GM12878 (cell line): Measurements from ENCODE around the gene DIP2C. TPM values are rescaled to one million over a fixed set of nuclear protein-coding genes. Genes with fewer than 3 reads are reported as not detected.
"Not testable (repeated sequence)": the region's sequence is repeated elsewhere in the genome, so short reads cannot be mapped to it uniquely, and the experiment has no call there.

Experiments used
- ATAC-seq: fragments of 200-7000 bp; cut with Tn5 transposase; 3 replicates; pipeline ENCODE4 v1.9.1; 2020; ENCODE audit warnings: mild to moderate bottlenecking, moderate library complexity
- BruUV-seq: library from RNA; stranded (reverse); fragments of 400-500 nt; replicated peaks from 2 replicates; lab custom pipeline; 2021; lab: Mats Ljungman, UMichigan
- CTCF ChIA-PET: fragments of 300-600 bp; sonication (Branson Sonifier 250); formaldehyde crosslinking; extraction: SDS; loops from one replicate; lab custom pipeline; 2021; ENCODE audit warnings: inconsistent platforms; lab: Yijun Ruan, JAX
- POLR2A ChIA-PET: fragments of 350-600 bp; formaldehyde crosslinking; extraction: SDS; loops from one replicate; lab custom pipeline; 2021; ENCODE audit warnings: inconsistent platforms; lab: Charles Lee
- RAD21 ChIA-PET: fragments of 300-600 bp; sonication (Branson Sonifier 250); formaldehyde crosslinking; loops from one replicate; lab custom pipeline; 2023; ENCODE audit warnings: antibody characterized with exemption; ENCODE audit not compliant: unreplicated experiment; lab: Charles Lee
- SMC1A ChIA-PET: fragments of 300-600 bp; sonication (Branson Sonifier 250); formaldehyde crosslinking; loops from one replicate; lab custom pipeline; 2023; ENCODE audit not compliant: unreplicated experiment, uncharacterized antibody; lab: Charles Lee
- DNase-seq: peaks from one replicate; pipeline ENCODE4 v3.0.0-alpha.2; 2011; ENCODE audit warnings: low read depth, low spot score
- FAIRE-seq: peaks from 3 replicates; lab custom pipeline; 2011; peaks lifted over from hg19 to GRCh38; lab: Jason Lieb, UNC
- H2AFZ ChIP-seq: 2 replicates; pipeline ENCODE4 v1.6.0; 2011; ENCODE audit warnings: low read depth, low read length, control low read depth; ENCODE audit not compliant: control insufficient read depth
- H3K27ac ChIP-seq: 2 replicates; pipeline ENCODE4 v1.5.1; 2011; ENCODE audit warnings: control low read depth; ENCODE audit not compliant: control insufficient read depth, insufficient read depth
- H3K27me3 ChIP-seq, 2 experiments: replicated peaks in 1 of 2; 2 replicates each; pipeline versions ENCODE4 v1.6.0 to v1.6.1; 2011; ENCODE audit warnings: low read length in 1 of 2; ENCODE audit not compliant: control insufficient read depth in 2 of 2, insufficient read depth in 2 of 2
- H3K36me3 ChIP-seq, 2 experiments: 2 replicates each; pipeline ENCODE4 v1.5.1; 2011; ENCODE audit warnings: low read length in 1 of 2; ENCODE audit not compliant: control insufficient read depth in 2 of 2, insufficient read depth in 2 of 2
- H3K4me1 ChIP-seq: 2 replicates; pipeline ENCODE4 v1.6.1; 2011; ENCODE audit warnings: mild to moderate bottlenecking, low read length, moderate library complexity, mixed read lengths; ENCODE audit not compliant: control insufficient read depth, insufficient read depth
- H3K4me2 ChIP-seq: 2 replicates; pipeline ENCODE4 v1.6.0; 2011; ENCODE audit warnings: control low read depth; ENCODE audit not compliant: control insufficient read depth, insufficient read depth
- H3K4me3 ChIP-seq: fragments of 200-600 bp; sonication (generic); 2 replicates; pipeline ENCODE4 v1.5.1; 2016
- H3K79me2 ChIP-seq: 2 replicates; pipeline ENCODE4 v1.6.0; 2011; ENCODE audit warnings: low read length; ENCODE audit not compliant: control insufficient read depth, insufficient read depth
- H3K9ac ChIP-seq: 2 replicates; pipeline ENCODE4 v1.8.0; 2011; ENCODE audit warnings: low read length, control low read depth, mixed read lengths; ENCODE audit not compliant: control insufficient read depth, insufficient read depth
- H3K9me3 ChIP-seq: replicated peaks from 3 replicates; pipeline ENCODE4 v1.5.1; 2011; ENCODE audit warnings: mild to moderate bottlenecking, low read length; ENCODE audit not compliant: control insufficient read depth, insufficient read depth
- H4K20me1 ChIP-seq: 2 replicates; pipeline ENCODE4 v1.6.0; 2011; ENCODE audit not compliant: control insufficient read depth, insufficient read depth
- TAF1 ChIP-seq: IDR thresholded peaks from 2 replicates; pipeline ENCODE4 v1.6.1; 2011; ENCODE audit warnings: mild to moderate bottlenecking, low read depth, low read length, borderline replicate concordance
- WGBS: methylation state at CpG from one replicate; pipeline ENCODE4 v1.1.6; 2016; ENCODE audit warnings: low lambda C conversion rate; ENCODE audit not compliant: insufficient replicate concordance, insufficient coverage; ENCODE audit errors: missing lambda C conversion rate; 5-methylcytosine and 5-hydroxymethylcytosine counted together
- in situ Hi-C: fragments of 300-500 bp; cut with MboI; formaldehyde crosslinking; loops from 9 replicates; pipeline ENCODE4 v1.14.3; 2018; ENCODE audit warnings: mixed read lengths
- intact Hi-C: fragments of 100-400 bp; cut with micrococcal nuclease; formaldehyde crosslinking; loops from one replicate; pipeline ENCODE4 v1.14.2; 2022; ENCODE audit not compliant: unreplicated experiment
- polyA plus RNA-seq, 11 experiments: library from polyadenylated mRNA; depleted of rRNA in 4 of 11; unstranded in 6 of 11; stranded (reverse) in 5 of 11; fragments of >200 nt; fragmentation: Nextera tagmentation in 4 of 11; fragmentation: Illumina TruSeq in 1 of 11; extraction: Ambion mirVana in 4 of 11; extraction: Trizol in 1 of 11; gene quantifications; 1 replicate in 1 of 11; 2 replicates in 10 of 11; pipeline versions ENCODE4 v1.2.1 to v1.2.3, GENCODE V29; 2011 to 2016; ENCODE audit warnings: inconsistent platforms in 2 of 11, missing spikeins in 2 of 11, low read depth in 1 of 11
- total RNA-seq, 4 experiments: library from RNA; depleted of rRNA in 3 of 4; stranded (reverse); fragments of >200 nt in 3 of 4; fragmentation: Illumina TruSeq in 1 of 4; extraction: Trizol in 1 of 4; gene quantifications; 2 replicates each; pipeline versions ENCODE4 v1.2.1 to v1.2.3, GENCODE V29; 2013 to 2021
- TF ChIP-seq, protein P1 (sequence below): fragments of 450-650 bp; formaldehyde crosslinking; IDR thresholded peaks from 2 replicates; pipeline ENCODE4 v1.4.0; 2022; ENCODE audit warnings: mild to moderate bottlenecking, moderate library complexity

DIP2C gene
- total and polyA plus RNA-seq, 10 of the 15 experiments (the other 5 are each of a cell fraction or from before 2014, with no cell fraction given) = 0.01 to 0.10 (median 0.06) TPM

DNA sequence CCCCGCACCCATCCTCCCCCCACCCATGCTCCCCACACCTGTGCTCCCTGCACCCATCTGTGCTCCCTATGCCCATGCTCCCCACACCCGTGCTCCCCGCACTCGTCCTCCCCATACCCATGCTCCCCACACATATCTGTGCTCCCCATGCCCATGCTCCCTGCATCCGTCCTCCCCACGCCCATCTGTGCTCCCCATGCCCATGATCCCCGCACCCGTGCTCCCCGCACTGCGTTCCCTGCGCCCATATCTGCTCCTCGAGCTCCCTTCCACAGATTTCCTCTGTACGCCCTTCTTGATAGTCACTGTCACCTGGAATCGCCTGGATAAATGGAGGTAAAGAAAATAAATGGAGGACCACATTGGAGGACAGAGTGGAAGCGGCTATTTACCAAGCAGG, 9.9 kb downstream of the DIP2C start (continued):
- TF ChIP-seq, protein P1, sequence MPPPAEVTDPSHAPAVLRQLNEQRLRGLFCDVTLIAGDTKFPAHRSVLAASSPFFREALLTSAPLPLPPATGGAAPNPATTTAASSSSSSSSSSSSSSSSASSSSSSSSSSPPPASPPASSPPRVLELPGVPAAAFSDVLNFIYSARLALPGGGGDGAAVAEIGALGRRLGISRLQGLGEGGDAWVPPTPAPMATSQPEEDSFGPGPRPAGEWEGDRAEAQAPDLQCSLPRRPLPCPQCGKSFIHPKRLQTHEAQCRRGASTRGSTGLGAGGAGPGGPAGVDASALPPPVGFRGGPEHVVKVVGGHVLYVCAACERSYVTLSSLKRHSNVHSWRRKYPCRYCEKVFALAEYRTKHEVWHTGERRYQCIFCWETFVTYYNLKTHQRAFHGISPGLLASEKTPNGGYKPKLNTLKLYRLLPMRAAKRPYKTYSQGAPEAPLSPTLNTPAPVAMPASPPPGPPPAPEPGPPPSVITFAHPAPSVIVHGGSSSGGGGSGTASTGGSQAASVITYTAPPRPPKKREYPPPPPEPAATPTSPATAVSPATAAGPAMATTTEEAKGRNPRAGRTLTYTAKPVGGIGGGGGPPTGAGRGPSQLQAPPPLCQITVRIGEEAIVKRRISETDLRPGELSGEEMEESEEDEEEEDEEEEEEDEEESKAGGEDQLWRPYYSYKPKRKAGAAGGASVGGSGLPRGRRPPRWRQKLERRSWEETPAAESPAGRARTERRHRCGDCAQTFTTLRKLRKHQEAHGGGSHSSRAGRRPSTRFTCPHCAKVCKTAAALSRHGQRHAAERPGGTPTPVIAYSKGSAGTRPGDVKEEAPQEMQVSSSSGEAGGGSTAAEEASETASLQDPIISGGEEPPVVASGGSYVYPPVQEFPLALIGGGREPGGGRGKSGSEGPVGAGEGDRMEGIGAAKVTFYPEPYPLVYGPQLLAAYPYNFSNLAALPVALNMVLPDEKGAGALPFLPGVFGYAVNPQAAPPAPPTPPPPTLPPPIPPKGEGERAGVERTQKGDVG (CRISPR knock-in tag) = no peak
- no peak for TF ChIP-seq TAF1

GRCh38 chr10:678662-679005, 10.8 kb downstream of the DIP2C start:
- H3K79me2 ChIP-seq, H4K20me1 ChIP-seq, POLR2A ChIA-PET, FAIRE-seq, intact Hi-C loops, H3K9me3 ChIP-seq, H3K4me1 ChIP-seq, H3K4me2 ChIP-seq, SMC1A ChIA-PET, ATAC-seq, H3K9ac ChIP-seq, H3K36me3 ChIP-seq, RAD21 ChIA-PET, H3K27ac ChIP-seq, DNase-seq, CTCF ChIA-PET, BruUV-seq, H3K27me3 ChIP-seq, H2AFZ ChIP-seq, in situ Hi-C loops, H3K4me3 ChIP-seq: not testable (repeated sequence)
- WGBS = no CpG with 5 or more reads among the region's 24 CpGs
